H1 (cell line): ENCODE data around the gene STEAP4. TPM values are rescaled to one million over a fixed set of nuclear protein-coding genes. Genes with fewer than 3 reads are reported as not detected.

Source experiments
- RNF2 ChIP-seq: fragments of 200-900, 300-1000 bp; sonication (generic); IDR thresholded peaks from 2 replicates; pipeline ENCODE4 v1.7.1; 2016; ENCODE audit warnings: borderline replicate concordance, low read depth, mild to moderate bottlenecking, antibody characterized with exemption, low read length; ENCODE audit not compliant: poor library complexity, severe bottlenecking; ENCODE audit errors: missing control alignments
- polyA plus RNA-seq, 7 experiments: library from polyadenylated mRNA; depleted of rRNA in 3 of 7; stranded (reverse) in 5 of 7; unstranded in 2 of 7; fragments of >200 nt in 5 of 7; fragments of 200-250 nt in 2 of 7; gene quantifications; 1 replicate in 5 of 7; 2 replicates in 1 of 7; 4 replicates in 1 of 7; pipeline versions ENCODE4 v1.2.1 to v1.2.3, GENCODE V29; 2011 to 2013; ENCODE audit warnings: missing spikeins in 2 of 7, mixed read lengths in 2 of 7
- total RNA-seq: library from RNA; stranded (reverse); fragmentation: NEBNext Ultra II Directional; extraction: Animal tissue kit (Norgen Biotek cat#: 25700); gene quantifications from 2 replicates; pipeline ENCODE4 v1.2.1, GENCODE V29; 2021
- TF ChIP-seq, protein P1 (sequence below): IDR thresholded peaks from 2 replicates; pipeline ENCODE4 v1.6.1; 2011; ENCODE audit warnings: low read depth, mild to moderate bottlenecking, low read length; ENCODE audit not compliant: insufficient read depth

The STEAP4 gene
- total and polyA plus RNA-seq, 2 of the 8 experiments (the other 6 are each of a cell fraction or from before 2014, with no cell fraction given), result under 0.01 TPM; not detected in 1

DNA sequence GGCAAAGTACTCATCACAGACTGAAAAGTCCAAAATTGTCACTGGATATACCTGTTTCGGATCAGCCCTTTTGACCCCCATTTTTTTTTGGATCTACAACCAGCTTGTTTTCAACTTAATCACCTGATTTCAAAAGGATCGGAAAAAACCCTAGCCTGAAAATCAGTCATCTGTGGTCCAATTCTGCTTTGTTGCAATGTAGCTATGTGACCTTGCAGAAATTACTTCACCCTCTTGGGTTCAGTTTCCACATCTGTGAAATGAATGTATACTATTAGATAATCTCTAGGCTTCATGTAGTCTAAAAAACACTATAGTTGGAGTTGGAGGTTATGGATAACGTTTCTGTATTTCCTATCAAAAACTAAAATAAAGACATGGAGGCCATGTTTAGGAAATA lies 37.1 kb downstream of the STEAP4 start (continued):
- TF ChIP-seq, protein P1, sequence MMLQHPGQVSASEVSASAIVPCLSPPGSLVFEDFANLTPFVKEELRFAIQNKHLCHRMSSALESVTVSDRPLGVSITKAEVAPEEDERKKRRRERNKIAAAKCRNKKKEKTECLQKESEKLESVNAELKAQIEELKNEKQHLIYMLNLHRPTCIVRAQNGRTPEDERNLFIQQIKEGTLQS, result no peak
- no peak for TF ChIP-seq RNF2
